ENCODE results near the gene CTLA4.
A peak's percentile ranks its signal among the peaks of the same experiment; 100 is the strongest.

CTLA4 gene

DNA sequence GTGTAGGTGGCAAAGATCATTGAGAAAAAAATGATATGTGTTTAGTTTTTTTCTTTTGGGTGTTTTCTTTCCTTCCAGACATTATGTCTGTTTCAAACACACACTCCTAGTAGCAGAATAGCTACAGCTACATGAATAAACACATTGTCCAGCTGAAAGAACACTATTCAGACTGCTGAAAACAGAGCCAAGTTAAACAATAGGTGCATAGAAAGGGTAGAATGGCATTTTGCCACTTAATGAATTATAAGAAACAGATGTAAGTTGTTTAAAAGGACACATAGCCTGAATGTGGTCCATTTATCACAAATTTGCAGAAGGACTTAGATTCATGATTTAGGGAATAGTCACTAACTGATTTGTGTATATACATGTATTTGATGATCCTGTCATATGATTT is 20.1 kb downstream of the CTLA4 start:
- no peak for TF ChIP-seq CTCF (conservative IDR thresholded peaks at IDR 0.05; ENCODE audit: low read depth, low read length)
- no peak overlapping the region for H3K4me3 ChIP-seq (ENCODE audit: low read depth, low read length)
- no peak for DNase-seq (ENCODE audit: low read depth)

GRCh38 chr2:203889542-203889941 is 22.0 kb downstream of the CTLA4 start:
- no peak for TF ChIP-seq CTCF (conservative IDR thresholded peaks at IDR 0.05; ENCODE audit: low read depth, low read length)
- DNase-seq (ENCODE audit: low read depth), result no peak

DNA sequence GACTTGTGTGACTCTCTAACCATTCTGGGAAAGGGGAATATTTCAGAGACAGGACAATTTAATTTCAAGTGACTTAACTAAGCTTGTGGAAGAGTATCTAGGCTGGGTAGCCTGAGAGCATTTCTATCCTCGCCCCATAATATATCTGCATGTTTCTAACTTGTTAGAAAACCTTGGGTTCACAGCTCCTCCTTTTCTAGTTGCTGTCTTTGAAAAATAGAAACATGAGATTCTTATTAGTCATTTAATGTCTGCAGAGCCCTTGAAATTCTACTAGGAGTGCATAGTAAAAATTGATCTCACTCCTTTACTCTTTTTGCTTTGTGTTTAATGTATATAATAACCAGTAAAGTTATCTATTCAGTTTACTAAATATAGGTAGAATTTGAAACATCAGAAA is 22.4 kb downstream of the CTLA4 start:
- no peak for DNase-seq (ENCODE audit: low read depth)
- no peak overlapping the region for H3K4me3 ChIP-seq (ENCODE audit: low read depth, low read length)
- no peak for TF ChIP-seq CTCF (conservative IDR thresholded peaks at IDR 0.05; ENCODE audit: low read depth, low read length)

More at GRCh38 chr2:203889542-203889941, 22.0 kb downstream of the CTLA4 start:
- H3K4me3 ChIP-seq (ENCODE audit: low read depth, low read length), result no peak overlapping the region

DNA sequence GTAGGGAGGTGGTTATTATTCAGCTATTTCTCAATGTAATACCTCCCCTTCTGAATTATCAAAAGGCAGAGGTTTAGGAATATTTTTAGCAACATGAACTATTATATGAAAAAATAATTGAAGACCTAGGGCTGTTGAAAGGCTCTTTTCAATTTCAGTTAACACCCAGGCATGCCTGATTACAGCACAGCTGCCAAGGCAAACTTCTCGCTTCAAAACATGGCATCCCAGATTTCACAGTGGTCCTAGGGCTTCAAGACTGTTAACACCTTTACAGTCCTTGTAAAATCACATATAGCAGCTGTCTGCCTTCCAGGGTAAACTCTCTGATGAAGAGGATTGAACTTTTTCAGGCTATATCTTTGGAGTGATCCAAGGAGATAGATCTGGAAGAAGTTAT is 23.2 kb downstream of the CTLA4 start:
- no peak for TF ChIP-seq CTCF (conservative IDR thresholded peaks at IDR 0.05; ENCODE audit: low read depth, low read length)
- no peak for DNase-seq (ENCODE audit: low read depth)
- H3K4me3 ChIP-seq (ENCODE audit: low read depth, low read length), result no peak overlapping the region

DNA sequence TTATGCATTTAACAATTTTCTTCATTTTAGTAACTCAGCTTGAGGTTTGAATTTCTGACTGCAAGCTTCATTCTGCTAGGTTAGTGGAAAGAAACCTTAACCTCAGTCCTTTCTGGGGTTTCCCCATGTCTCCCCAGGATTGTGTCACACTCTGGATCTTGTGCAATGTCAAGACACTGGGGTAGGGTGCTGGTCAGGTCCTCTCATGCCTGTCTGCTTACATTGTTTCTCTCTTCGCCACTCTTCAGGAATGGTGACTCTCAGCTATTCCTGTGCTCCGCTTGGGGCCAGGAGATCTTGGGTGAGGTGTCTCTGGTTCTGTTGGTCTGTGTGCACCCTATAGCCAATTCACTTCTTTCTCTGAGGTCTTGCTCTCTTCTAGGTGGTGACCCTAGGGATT is 23.9 kb downstream of the CTLA4 start:
- DNase-seq (ENCODE audit: low read depth), result peak; percentile 16
- TF ChIP-seq CTCF (conservative IDR thresholded peaks at IDR 0.05; ENCODE audit: low read depth, low read length), result no peak
- no peak overlapping the region for H3K4me3 ChIP-seq (ENCODE audit: low read depth, low read length)

GRCh38 chr2:203892207-203892606 is 24.6 kb downstream of the CTLA4 start:
- no peak for TF ChIP-seq CTCF (conservative IDR thresholded peaks at IDR 0.05; ENCODE audit: low read depth, low read length)
- no peak for DNase-seq (ENCODE audit: low read depth)
- no peak overlapping the region for H3K4me3 ChIP-seq (ENCODE audit: low read depth, low read length)

- TF ChIP-seq CTCF (conservative IDR thresholded peaks at IDR 0.05; ENCODE audit: low read depth, low read length), result no peak
- DNase-seq (ENCODE audit: low read depth), result no peak
These were observed 25.8 kb downstream of the CTLA4 start for GRCh38 chr2:203893401-203893800.

More at GRCh38 chr2:203893401-203893800, 25.8 kb downstream of the CTLA4 start:
- no peak overlapping the region for H3K4me3 ChIP-seq (ENCODE audit: low read depth, low read length)

Measured in choroid plexus epithelial cell (primary cell).